Measurements from ENCODE around the gene ACSL1. TPM values are rescaled to one million over a fixed set of nuclear protein-coding genes. Genes with fewer than 3 reads are reported as not detected.

The ACSL1 gene
- total RNA-seq, 1 experiment from 2014 or later: 12.5 TPM

DNA sequence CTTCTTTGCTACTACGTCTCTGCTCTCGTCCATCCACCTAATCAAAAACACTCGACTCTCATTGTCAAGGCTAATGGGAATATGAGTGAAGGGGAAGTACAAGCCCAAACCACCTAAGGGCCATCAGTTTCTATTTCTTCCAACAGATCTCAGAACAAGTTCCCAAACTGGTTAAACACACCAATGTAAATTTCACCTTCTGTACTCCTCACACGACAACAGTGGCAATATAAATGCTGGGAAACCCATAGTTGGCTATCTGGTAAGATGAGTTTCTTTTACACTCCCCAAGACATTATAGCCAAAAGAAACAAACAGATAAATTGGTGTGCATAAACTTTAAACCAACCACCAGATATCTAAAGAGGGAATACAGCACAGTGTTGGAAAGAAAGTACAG lies 21.9 kb downstream of the ACSL1 start:
- no peaks in the 10 kb centered on the region for H3K9me2 ChIP-seq (ENCODE audit: insufficient read depth)
- no peak overlapping the region for H3K27ac ChIP-seq (ENCODE audit: low read depth, low read length)
- no peak overlapping the region for H3K9ac ChIP-seq (ENCODE audit: low read length)
- CTCF ChIA-PET: no interaction called here
- H4K20me1 ChIP-seq (ENCODE audit: insufficient read depth): no peaks in the 10 kb centered on the region
- no peak for TF ChIP-seq CBX3 (IDR thresholded peaks at IDR 0.05; ENCODE audit: low read depth)
- no peak for TF ChIP-seq CEBPB (IDR thresholded peaks at IDR 0.05; ENCODE audit: low read depth)
- no peak for TF ChIP-seq JUND (IDR thresholded peaks at IDR 0.05)
- TF ChIP-seq, protein P1, sequence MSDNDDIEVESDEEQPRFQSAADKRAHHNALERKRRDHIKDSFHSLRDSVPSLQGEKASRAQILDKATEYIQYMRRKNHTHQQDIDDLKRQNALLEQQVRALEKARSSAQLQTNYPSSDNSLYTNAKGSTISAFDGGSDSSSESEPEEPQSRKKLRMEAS (IDR thresholded peaks at IDR 0.05): no peak
- RAD21 ChIA-PET (ENCODE audit: low non-redundant PET in 1 of 2, low total read pairs in 2 of 2, uncharacterized antibody in 2 of 2, unreplicated experiment in 2 of 2): no interaction called here
- no peaks in the 10 kb centered on the region for H3K36me3 ChIP-seq (ENCODE audit: control insufficient read depth in 1 of 2, insufficient read depth in 2 of 2, low read length in 2 of 2)
- no peak overlapping the region for H3K4me2 ChIP-seq (ENCODE audit: low read length)
- POLR2A ChIA-PET: no interaction called here
- H3K4me3 ChIP-seq (replicated peaks in 1 of 2; ENCODE audit: low read depth in 1 of 2, low read length in 2 of 2): no peak overlapping the region
- intact Hi-C loops (cut with micrococcal nuclease): no loop called here
- no peaks in the 10 kb centered on the region for H3K79me2 ChIP-seq (ENCODE audit: insufficient read depth, low read length)
- H2AFZ ChIP-seq (ENCODE audit: low read depth, low read length, poor library complexity, severe bottlenecking): no peak overlapping the region
- H3K9me3 ChIP-seq (ENCODE audit: control insufficient read depth in 1 of 2, insufficient read depth in 1 of 2, low read depth in 1 of 2, low read length in 2 of 2): no peaks in the 10 kb centered on the region
- no TSS peak for BruUV-seq (replicated peaks)
- no peaks in the 10 kb centered on the region for H3K27me3 ChIP-seq (ENCODE audit: insufficient read depth, low read length)
- H3K4me1 ChIP-seq (ENCODE audit: control insufficient read depth in 1 of 2, insufficient read depth in 2 of 2, low read length in 2 of 2): peaks cover 30 to 31% of the 10 kb centered on the region in 2 experiments
- DNase-seq (ENCODE audit: low read depth, low spot score) (no peak), ATAC-seq (no peak)

DNA sequence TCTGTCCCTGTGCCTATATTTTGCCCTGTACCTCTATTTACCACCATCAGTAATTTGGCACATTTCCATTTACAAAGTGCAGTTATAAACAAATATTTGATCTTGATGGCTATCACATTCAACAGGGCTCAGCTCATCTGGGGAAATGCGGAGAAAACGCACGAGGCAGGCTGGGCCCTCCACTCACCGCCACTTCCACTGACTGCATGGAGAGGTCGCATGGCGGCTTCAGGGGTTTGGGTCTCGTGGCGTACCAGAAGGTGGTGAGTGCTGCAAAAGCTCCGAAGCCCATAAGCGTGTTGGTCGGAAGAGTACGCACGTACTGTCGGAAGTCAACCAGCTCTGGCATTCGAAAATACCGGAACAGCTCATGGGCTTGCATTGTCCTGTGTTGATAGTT lies 22.6 kb downstream of the ACSL1 start:
- Histone ChIP-seq H3K27ac (ENCODE audit: low read depth, low read length) (no peak overlapping the region), H3K4me2 (ENCODE audit: low read length) (no peak overlapping the region), H3K9me2 (ENCODE audit: insufficient read depth) (no peaks in the 10 kb centered on the region), H3K4me1 (ENCODE audit: control insufficient read depth in 1 of 2, insufficient read depth in 2 of 2, low read length in 2 of 2) (peaks cover 22 to 23% of the 10 kb centered on the region in 2 experiments), H3K9me3 (ENCODE audit: control insufficient read depth in 1 of 2, insufficient read depth in 1 of 2, low read depth in 1 of 2, low read length in 2 of 2) (no peaks in the 10 kb centered on the region), H3K9ac (ENCODE audit: low read length) (no peak overlapping the region), H2AFZ (ENCODE audit: low read depth, low read length, poor library complexity, severe bottlenecking) (no peak overlapping the region), H3K4me3 (replicated peaks in 1 of 2; ENCODE audit: low read depth in 1 of 2, low read length in 2 of 2) (no peak overlapping the region), H3K27me3 (ENCODE audit: insufficient read depth, low read length) (no peaks in the 10 kb centered on the region), H3K79me2 (ENCODE audit: insufficient read depth, low read length) (no peaks in the 10 kb centered on the region), H4K20me1 (ENCODE audit: insufficient read depth) (no peaks in the 10 kb centered on the region), H3K36me3 (ENCODE audit: control insufficient read depth in 1 of 2, insufficient read depth in 2 of 2, low read length in 2 of 2) (no peaks in the 10 kb centered on the region)
- ATAC-seq (no peak), DNase-seq (ENCODE audit: low read depth, low spot score) (no peak)
- ChIA-PET CTCF (no interaction called here), POLR2A (no interaction called here), RAD21 (ENCODE audit: low non-redundant PET in 1 of 2, low total read pairs in 2 of 2, uncharacterized antibody in 2 of 2, unreplicated experiment in 2 of 2) (no interaction called here)
- BruUV-seq (replicated peaks): no TSS peak
- intact Hi-C loops (cut with micrococcal nuclease): no loop called here
- no peak for TF ChIP-seq SRF (IDR thresholded peaks at IDR 0.05; ENCODE audit: low read depth)
- no peak for TF ChIP-seq ZNF274 (IDR thresholded peaks at IDR 0.05; ENCODE audit: low read depth, low read length)
- TF ChIP-seq, protein P1 (IDR thresholded peaks at IDR 0.05): no peak
- TF ChIP-seq, protein P2, sequence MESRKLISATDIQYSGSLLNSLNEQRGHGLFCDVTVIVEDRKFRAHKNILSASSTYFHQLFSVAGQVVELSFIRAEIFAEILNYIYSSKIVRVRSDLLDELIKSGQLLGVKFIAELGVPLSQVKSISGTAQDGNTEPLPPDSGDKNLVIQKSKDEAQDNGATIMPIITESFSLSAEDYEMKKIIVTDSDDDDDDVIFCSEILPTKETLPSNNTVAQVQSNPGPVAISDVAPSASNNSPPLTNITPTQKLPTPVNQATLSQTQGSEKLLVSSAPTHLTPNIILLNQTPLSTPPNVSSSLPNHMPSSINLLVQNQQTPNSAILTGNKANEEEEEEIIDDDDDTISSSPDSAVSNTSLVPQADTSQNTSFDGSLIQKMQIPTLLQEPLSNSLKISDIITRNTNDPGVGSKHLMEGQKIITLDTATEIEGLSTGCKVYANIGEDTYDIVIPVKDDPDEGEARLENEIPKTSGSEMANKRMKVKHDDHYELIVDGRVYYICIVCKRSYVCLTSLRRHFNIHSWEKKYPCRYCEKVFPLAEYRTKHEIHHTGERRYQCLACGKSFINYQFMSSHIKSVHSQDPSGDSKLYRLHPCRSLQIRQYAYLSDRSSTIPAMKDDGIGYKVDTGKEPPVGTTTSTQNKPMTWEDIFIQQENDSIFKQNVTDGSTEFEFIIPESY (IDR thresholded peaks at IDR 0.05; ENCODE audit: extremely low read depth, insufficient replicate concordance, low read length): no peak
- TF ChIP-seq, protein P3, sequence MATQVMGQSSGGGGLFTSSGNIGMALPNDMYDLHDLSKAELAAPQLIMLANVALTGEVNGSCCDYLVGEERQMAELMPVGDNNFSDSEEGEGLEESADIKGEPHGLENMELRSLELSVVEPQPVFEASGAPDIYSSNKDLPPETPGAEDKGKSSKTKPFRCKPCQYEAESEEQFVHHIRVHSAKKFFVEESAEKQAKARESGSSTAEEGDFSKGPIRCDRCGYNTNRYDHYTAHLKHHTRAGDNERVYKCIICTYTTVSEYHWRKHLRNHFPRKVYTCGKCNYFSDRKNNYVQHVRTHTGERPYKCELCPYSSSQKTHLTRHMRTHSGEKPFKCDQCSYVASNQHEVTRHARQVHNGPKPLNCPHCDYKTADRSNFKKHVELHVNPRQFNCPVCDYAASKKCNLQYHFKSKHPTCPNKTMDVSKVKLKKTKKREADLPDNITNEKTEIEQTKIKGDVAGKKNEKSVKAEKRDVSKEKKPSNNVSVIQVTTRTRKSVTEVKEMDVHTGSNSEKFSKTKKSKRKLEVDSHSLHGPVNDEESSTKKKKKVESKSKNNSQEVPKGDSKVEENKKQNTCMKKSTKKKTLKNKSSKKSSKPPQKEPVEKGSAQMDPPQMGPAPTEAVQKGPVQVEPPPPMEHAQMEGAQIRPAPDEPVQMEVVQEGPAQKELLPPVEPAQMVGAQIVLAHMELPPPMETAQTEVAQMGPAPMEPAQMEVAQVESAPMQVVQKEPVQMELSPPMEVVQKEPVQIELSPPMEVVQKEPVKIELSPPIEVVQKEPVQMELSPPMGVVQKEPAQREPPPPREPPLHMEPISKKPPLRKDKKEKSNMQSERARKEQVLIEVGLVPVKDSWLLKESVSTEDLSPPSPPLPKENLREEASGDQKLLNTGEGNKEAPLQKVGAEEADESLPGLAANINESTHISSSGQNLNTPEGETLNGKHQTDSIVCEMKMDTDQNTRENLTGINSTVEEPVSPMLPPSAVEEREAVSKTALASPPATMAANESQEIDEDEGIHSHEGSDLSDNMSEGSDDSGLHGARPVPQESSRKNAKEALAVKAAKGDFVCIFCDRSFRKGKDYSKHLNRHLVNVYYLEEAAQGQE (IDR thresholded peaks at IDR 0.05; ENCODE audit: low read depth): no peak
- TF ChIP-seq SIN3A (IDR thresholded peaks at IDR 0.05; ENCODE audit: low read depth): no peak
- TF ChIP-seq CEBPB (IDR thresholded peaks at IDR 0.05; ENCODE audit: low read depth): no peak
- no peak for TF ChIP-seq EGR1 (IDR thresholded peaks at IDR 0.05; ENCODE audit: low read depth)
- TF ChIP-seq YY1 (IDR thresholded peaks at IDR 0.05; ENCODE audit: extremely low read depth, insufficient replicate concordance, low read depth, low read length): no peak
- TF ChIP-seq, protein P4, sequence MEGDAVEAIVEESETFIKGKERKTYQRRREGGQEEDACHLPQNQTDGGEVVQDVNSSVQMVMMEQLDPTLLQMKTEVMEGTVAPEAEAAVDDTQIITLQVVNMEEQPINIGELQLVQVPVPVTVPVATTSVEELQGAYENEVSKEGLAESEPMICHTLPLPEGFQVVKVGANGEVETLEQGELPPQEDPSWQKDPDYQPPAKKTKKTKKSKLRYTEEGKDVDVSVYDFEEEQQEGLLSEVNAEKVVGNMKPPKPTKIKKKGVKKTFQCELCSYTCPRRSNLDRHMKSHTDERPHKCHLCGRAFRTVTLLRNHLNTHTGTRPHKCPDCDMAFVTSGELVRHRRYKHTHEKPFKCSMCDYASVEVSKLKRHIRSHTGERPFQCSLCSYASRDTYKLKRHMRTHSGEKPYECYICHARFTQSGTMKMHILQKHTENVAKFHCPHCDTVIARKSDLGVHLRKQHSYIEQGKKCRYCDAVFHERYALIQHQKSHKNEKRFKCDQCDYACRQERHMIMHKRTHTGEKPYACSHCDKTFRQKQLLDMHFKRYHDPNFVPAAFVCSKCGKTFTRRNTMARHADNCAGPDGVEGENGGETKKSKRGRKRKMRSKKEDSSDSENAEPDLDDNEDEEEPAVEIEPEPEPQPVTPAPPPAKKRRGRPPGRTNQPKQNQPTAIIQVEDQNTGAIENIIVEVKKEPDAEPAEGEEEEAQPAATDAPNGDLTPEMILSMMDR (IDR thresholded peaks at IDR 0.05 in 2 of 3, conservative IDR thresholded peaks at IDR 0.05 in 1 of 3; ENCODE audit: borderline replicate concordance in 1 of 3, insufficient read depth in 1 of 3, low read depth in 2 of 3, low read length in 2 of 3): no peak
- TF ChIP-seq EZH2phosphoT487 (IDR thresholded peaks at IDR 0.05; ENCODE audit: borderline replicate concordance): no peak
